Fibroblast of lung (primary cell): ENCODE data around the gene LARP4B. TPM values are rescaled to one million over a fixed set of nuclear protein-coding genes. Genes with fewer than 3 reads are reported as not detected.

Experiments
- DNase-seq, 2 donors: peaks; one replicate each; pipeline versions ENCODE4 v3.0.0 to v3.0.0-alpha.2; 2010; ENCODE audit warnings: low read depth in 2 of 2
- H2AFZ ChIP-seq: 2 replicates; pipeline ENCODE4 v1.5.1; 2012; ENCODE audit warnings: low read length, control low read depth, inconsistent platforms
- H3K27ac ChIP-seq: 2 replicates; pipeline ENCODE4 v1.5.1; 2011; ENCODE audit warnings: low read length, control low read depth; ENCODE audit not compliant: insufficient read depth
- H3K27me3 ChIP-seq: 2 replicates; pipeline ENCODE4 v1.5.1; 2011; ENCODE audit warnings: mild to moderate bottlenecking, low read length; ENCODE audit not compliant: control insufficient read depth, insufficient read depth
- H3K36me3 ChIP-seq: 2 replicates; pipeline ENCODE4 v1.5.1; 2011; ENCODE audit warnings: low read length; ENCODE audit not compliant: control insufficient read depth, insufficient read depth
- H3K4me1 ChIP-seq: 2 replicates; pipeline ENCODE4 v1.5.1; 2011; ENCODE audit warnings: low read length; ENCODE audit not compliant: control insufficient read depth, insufficient read depth; ENCODE audit errors: extremely low read depth
- H3K4me2 ChIP-seq: 2 replicates; pipeline ENCODE4 v1.5.1; 2011; ENCODE audit warnings: low read length, control low read depth; ENCODE audit not compliant: insufficient read depth; ENCODE audit errors: extremely low read depth
- H3K4me3 ChIP-seq, 4 experiments: fragments of 200-600 bp in 1 of 4; sonication (generic) in 1 of 4; replicated peaks in 1 of 4; 2 replicates each; pipeline ENCODE4 v1.5.1; 2011 to 2016; ENCODE audit warnings: low read length in 4 of 4, low read depth in 3 of 4, mild to moderate bottlenecking in 3 of 4, control low read depth in 2 of 4, inconsistent platforms in 1 of 4, mixed read lengths in 1 of 4; ENCODE audit not compliant: insufficient read depth in 1 of 4; ENCODE audit errors: control extremely low read depth in 1 of 4
- H3K79me2 ChIP-seq: 2 replicates; pipeline ENCODE4 v1.5.1; 2012; ENCODE audit warnings: mild to moderate bottlenecking, low read length, inconsistent platforms; ENCODE audit not compliant: control insufficient read depth, insufficient read depth
- H3K9ac ChIP-seq: 2 replicates; pipeline ENCODE4 v1.5.1; 2011; ENCODE audit warnings: mild to moderate bottlenecking, low read length, control low read depth; ENCODE audit not compliant: insufficient read depth
- H3K9me3 ChIP-seq: 2 replicates; pipeline ENCODE4 v1.5.1; 2012; ENCODE audit warnings: low read depth, low read length; ENCODE audit not compliant: control insufficient read depth, insufficient read depth
- H4K20me1 ChIP-seq: 2 replicates; pipeline ENCODE4 v1.5.1; 2011; ENCODE audit warnings: low read length; ENCODE audit not compliant: control insufficient read depth, insufficient read depth; ENCODE audit errors: extremely low read depth
- CTCF ChIP-seq, 2 donors: IDR thresholded peaks in 1 of 2; conservative IDR thresholded peaks in 1 of 2; 1 replicate in 1 of 2; 2 replicates in 1 of 2; pipeline ENCODE4 v1.5.1; 2011 to 2012; ENCODE audit warnings: low read length in 2 of 2, control low read depth in 1 of 2, inconsistent platforms in 1 of 2, low read depth in 1 of 2, mild to moderate bottlenecking in 1 of 2
- EZH2 ChIP-seq: IDR thresholded peaks from 2 replicates; pipeline ENCODE4 v1.5.1; 2012; ENCODE audit warnings: low read length, control low read depth, mild to moderate bottlenecking; ENCODE audit errors: missing control alignments
- polyA plus RNA-seq, 2 donors: library from polyadenylated mRNA; depleted of rRNA in 1 of 2; stranded (reverse) in 1 of 2; unstranded in 1 of 2; fragments of >200 nt; gene quantifications; 2 replicates each; pipeline ENCODE4 v1.2.1, GENCODE V29; 2011 to 2012; ENCODE audit warnings: missing spikeins in 1 of 2
- total RNA-seq: library from RNA; depleted of rRNA; stranded (reverse); fragments of >200 nt; gene quantifications from 2 replicates; pipeline ENCODE4 v1.2.1, GENCODE V29; 2014

The LARP4B gene
- total and polyA plus RNA-seq, 2 donors (not counting 1 experiment from before 2014, with no cell fraction given), result 25.4 to 38.6 TPM

GRCh38 chr10:787933-788651 is 143.4 kb downstream of the LARP4B start:
- no peak for TF ChIP-seq EZH2
- TF ChIP-seq CTCF (conservative IDR thresholded peaks at IDR 0.05 in 1 of 2, IDR thresholded peaks at IDR 0.05 in 1 of 2; ENCODE audit: low read depth in 1 of 2, low read length in 2 of 2), result no peak
- peak; percentile 76 to 86 for DNase-seq
- Histone ChIP-seq H4K20me1 (no peaks in the 10 kb centered on the region), H3K79me2 (no peaks in the 10 kb centered on the region), H3K9ac (no peak overlapping the region), H2AFZ (no peak overlapping the region), H3K4me2 (no peak overlapping the region), H3K27ac (no peak overlapping the region), H3K4me1 (no peaks in the 10 kb centered on the region), H3K36me3 (no peaks in the 10 kb centered on the region), H3K4me3 (no peak overlapping the region), H3K9me3 (no peaks in the 10 kb centered on the region), H3K27me3 (no peaks in the 10 kb centered on the region)

GRCh38 chr10:786633-787474 is 144.7 kb downstream of the LARP4B start:
- no peak for DNase-seq

More at GRCh38 chr10:786633-787474, 144.7 kb downstream of the LARP4B start:
- H3K9me3 ChIP-seq, result no peaks in the 10 kb centered on the region
- H3K79me2 ChIP-seq, result no peaks in the 10 kb centered on the region
- no peak overlapping the region for H3K4me3 ChIP-seq
- no peak overlapping the region for H3K27ac ChIP-seq
- no peak overlapping the region for H2AFZ ChIP-seq
- H3K4me1 ChIP-seq, result no peaks in the 10 kb centered on the region
- no peaks in the 10 kb centered on the region for H4K20me1 ChIP-seq
- H3K27me3 ChIP-seq, result no peaks in the 10 kb centered on the region
- TF ChIP-seq CTCF (conservative IDR thresholded peaks at IDR 0.05 in 1 of 2, IDR thresholded peaks at IDR 0.05 in 1 of 2; ENCODE audit: low read depth in 1 of 2, low read length in 2 of 2) (no peak), EZH2 (no peak)
- no peaks in the 10 kb centered on the region for H3K36me3 ChIP-seq
- H3K4me2 ChIP-seq, result no peak overlapping the region
- H3K9ac ChIP-seq, result no peak overlapping the region
